HG02798 (cell line): ENCODE measurements around the gene ALX4.
A peak's percentile ranks its signal among the peaks of the same experiment; 100 is the strongest.

Experiments
- ATAC-seq: cut with Tn5 transposase; IDR thresholded peaks from one replicate; pipeline ENCODE4 v1.9.1; 2021; ENCODE audit warnings: mild to moderate bottlenecking; ENCODE audit not compliant: unreplicated experiment, poor library complexity

ALX4 gene

GRCh38 chr11:44309478-44310205 lies at the start of gene ALX4:
TSS of gene ALX4 (minus strand) at chr11:44310139. CDS start at chr11:44310062, 77 bp downstream.
- ATAC-seq, result no peak

- no peak for ATAC-seq
Measured at GRCh38 chr11:44359162-44359561, 49.2 kb upstream of the ALX4 start.

GRCh38 chr11:44358713-44359112 lies 48.8 kb upstream of the ALX4 start:
- no peak for ATAC-seq

GRCh38 chr11:44357711-44358110 lies 47.8 kb upstream of the ALX4 start:
- no peak for ATAC-seq

- ATAC-seq, result no peak
Measured at GRCh38 chr11:44356351-44356750, 46.4 kb upstream of the ALX4 start.

- no peak for ATAC-seq
Measured at GRCh38 chr11:44351898-44352498, 42.1 kb upstream of the ALX4 start.

GRCh38 chr11:44351006-44351660 lies 41.2 kb upstream of the ALX4 start:
- peak; percentile 62 for ATAC-seq

GRCh38 chr11:44349328-44349727 lies 39.4 kb upstream of the ALX4 start:
- no peak for ATAC-seq

GRCh38 chr11:44348721-44349120 lies 38.8 kb upstream of the ALX4 start:
- ATAC-seq, result no peak

- ATAC-seq, result no peak
Measured at GRCh38 chr11:44348114-44348513, 38.2 kb upstream of the ALX4 start.

GRCh38 chr11:44347538-44347937 lies 37.6 kb upstream of the ALX4 start:
- no peak for ATAC-seq

- ATAC-seq, result no peak
Measured at GRCh38 chr11:44346983-44347382, 37.0 kb upstream of the ALX4 start.

- no peak for ATAC-seq
Measured at GRCh38 chr11:44345781-44346180, 35.8 kb upstream of the ALX4 start.

- no peak for ATAC-seq
Measured at GRCh38 chr11:44344921-44345320, 35.0 kb upstream of the ALX4 start.

GRCh38 chr11:44344423-44344820 lies 34.5 kb upstream of the ALX4 start:
- ATAC-seq, result no peak

- ATAC-seq, result no peak
Measured at GRCh38 chr11:44343778-44344422, 34.0 kb upstream of the ALX4 start.

GRCh38 chr11:44342616-44343015 lies 32.7 kb upstream of the ALX4 start:
- ATAC-seq, result no peak

GRCh38 chr11:44340656-44341055 lies 30.7 kb upstream of the ALX4 start:
- no peak for ATAC-seq

GRCh38 chr11:44339530-44339883 lies 29.6 kb upstream of the ALX4 start:
- no peak for ATAC-seq

GRCh38 chr11:44338698-44339529 lies 29.0 kb upstream of the ALX4 start:
- no peak for ATAC-seq
